Neural crest cell (in vitro differentiated cells): ENCODE measurements around the gene PATL2. TPM values are rescaled to one million over a fixed set of nuclear protein-coding genes. Genes with fewer than 3 reads are reported as not detected.
"Not testable (repeated sequence)": the region's sequence is repeated elsewhere in the genome, so short reads cannot be mapped to it uniquely, and the experiment has no call there.

Experiments
- DNase-seq: peaks from one replicate; pipeline ENCODE4 v3.0.0; 2021; ENCODE audit warnings: low read depth, mixed read lengths, low spot score
- H3K27ac Mint-ChIP-seq: one replicate; pipeline ENCODE4 v1.8.0; 2021; ENCODE audit warnings: mild to moderate bottlenecking, mixed read lengths; ENCODE audit not compliant: unreplicated experiment
- H3K27me3 Mint-ChIP-seq: 2 replicates; pipeline ENCODE4 v1.8.0; 2021; ENCODE audit warnings: low read depth, mild to moderate bottlenecking, mixed read lengths
- H3K36me3 Mint-ChIP-seq: 2 replicates; pipeline ENCODE4 v1.8.0; 2021; ENCODE audit warnings: low read depth, mild to moderate bottlenecking, mixed read lengths
- H3K4me1 Mint-ChIP-seq: 2 replicates; pipeline ENCODE4 v1.8.0; 2021; ENCODE audit warnings: mixed read lengths
- H3K4me3 Mint-ChIP-seq: one replicate; pipeline ENCODE4 v1.8.0; 2021; ENCODE audit warnings: mild to moderate bottlenecking, mixed read lengths
- H3K9me3 Mint-ChIP-seq: 2 replicates; pipeline ENCODE4 v1.8.0; 2021; ENCODE audit warnings: mixed read lengths
- total RNA-seq: library from RNA; stranded (reverse); gene quantifications from 2 replicates; pipeline ENCODE4 v1.2.1, GENCODE V29; 2021
- TF ChIP-seq, protein P1 (sequence below): fragments of 200-600 bp; sonication (generic); conservative IDR thresholded peaks from 2 replicates; pipeline ENCODE4 v1.5.0; 2021; ENCODE audit warnings: antibody characterized with exemption, mild to moderate bottlenecking

PATL2 gene
- total RNA-seq, 1 donor from 2014 or later, result 0.35 TPM

DNA sequence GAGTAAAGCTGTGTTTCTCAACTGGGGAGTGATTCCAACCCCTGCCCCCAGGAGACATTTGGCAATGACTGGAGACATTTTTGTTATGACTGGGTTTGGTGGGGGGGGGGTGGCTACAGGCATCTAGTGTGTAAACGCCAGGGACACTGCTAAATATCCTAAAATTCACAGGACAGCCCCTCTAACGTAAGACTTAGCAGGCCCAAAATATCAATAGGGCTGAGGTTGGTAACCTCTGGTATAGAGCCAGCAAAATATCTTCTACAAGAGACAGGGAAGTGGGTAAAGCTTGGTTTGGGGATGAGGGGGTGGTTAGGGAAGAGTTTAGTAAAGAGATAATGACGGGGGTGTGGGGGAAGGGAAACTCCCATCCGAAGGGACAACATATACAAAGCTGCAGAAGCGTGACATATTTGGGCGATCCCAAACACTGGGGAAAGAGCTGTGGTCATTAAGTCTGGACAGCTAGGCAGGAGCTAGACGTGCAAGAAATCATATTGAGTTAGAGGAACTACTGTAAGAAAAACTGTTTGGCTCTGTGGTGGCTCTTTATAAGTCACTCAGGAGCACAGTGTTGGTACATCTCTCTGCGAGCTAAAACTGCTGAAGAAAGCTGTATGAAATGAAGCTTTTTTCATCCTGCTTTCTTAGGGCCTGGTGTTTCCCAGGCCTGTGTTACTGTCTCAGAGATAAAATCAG, 24.5 kb upstream of the PATL2 start:
- Mint-ChIP-seq H3K27me3 (no peaks in the 10 kb centered on the region), H3K4me1 (peaks cover 8% of the 10 kb centered on the region), H3K27ac (peak overlapping the region; percentile 83), H3K9me3 (no peaks in the 10 kb centered on the region), H3K36me3 (peaks cover 2% of the 10 kb centered on the region), H3K4me3 (no peak overlapping the region)
- TF ChIP-seq, protein P1, sequence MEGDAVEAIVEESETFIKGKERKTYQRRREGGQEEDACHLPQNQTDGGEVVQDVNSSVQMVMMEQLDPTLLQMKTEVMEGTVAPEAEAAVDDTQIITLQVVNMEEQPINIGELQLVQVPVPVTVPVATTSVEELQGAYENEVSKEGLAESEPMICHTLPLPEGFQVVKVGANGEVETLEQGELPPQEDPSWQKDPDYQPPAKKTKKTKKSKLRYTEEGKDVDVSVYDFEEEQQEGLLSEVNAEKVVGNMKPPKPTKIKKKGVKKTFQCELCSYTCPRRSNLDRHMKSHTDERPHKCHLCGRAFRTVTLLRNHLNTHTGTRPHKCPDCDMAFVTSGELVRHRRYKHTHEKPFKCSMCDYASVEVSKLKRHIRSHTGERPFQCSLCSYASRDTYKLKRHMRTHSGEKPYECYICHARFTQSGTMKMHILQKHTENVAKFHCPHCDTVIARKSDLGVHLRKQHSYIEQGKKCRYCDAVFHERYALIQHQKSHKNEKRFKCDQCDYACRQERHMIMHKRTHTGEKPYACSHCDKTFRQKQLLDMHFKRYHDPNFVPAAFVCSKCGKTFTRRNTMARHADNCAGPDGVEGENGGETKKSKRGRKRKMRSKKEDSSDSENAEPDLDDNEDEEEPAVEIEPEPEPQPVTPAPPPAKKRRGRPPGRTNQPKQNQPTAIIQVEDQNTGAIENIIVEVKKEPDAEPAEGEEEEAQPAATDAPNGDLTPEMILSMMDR, result no peak
- DNase-seq, result no peak

DNA sequence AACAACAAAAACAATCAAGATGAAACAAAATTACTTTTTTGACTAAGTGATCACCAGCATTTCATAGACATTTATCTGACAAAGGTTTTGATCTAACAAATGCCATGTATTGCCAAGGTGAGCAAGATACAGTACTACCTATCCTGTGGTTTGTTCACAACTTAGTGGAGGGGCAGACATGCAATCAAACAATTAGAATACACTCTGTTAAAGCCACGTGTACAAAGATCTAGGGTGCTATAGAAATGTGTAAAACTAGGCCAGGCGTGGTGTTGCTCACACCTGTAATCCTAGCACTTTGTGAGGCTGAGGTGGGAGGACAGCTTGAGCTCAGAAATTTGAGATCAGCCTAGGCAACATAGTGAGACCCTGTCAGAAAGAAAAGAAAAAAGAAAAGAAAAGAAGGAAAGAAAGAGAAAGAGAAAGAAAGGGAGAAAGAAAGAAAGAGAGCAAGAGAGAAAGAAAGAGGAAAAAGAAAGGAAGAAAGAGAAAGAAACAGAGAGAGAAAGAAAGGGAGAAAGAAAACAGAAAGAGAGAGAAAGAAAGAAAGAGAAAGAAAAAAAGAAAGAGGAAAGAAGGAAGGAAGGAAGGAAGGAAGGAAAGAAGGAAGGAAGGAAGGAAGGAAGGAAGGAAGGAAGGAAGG, 23.8 kb upstream of the PATL2 start:
- DNase-seq, result no peak

DNA sequence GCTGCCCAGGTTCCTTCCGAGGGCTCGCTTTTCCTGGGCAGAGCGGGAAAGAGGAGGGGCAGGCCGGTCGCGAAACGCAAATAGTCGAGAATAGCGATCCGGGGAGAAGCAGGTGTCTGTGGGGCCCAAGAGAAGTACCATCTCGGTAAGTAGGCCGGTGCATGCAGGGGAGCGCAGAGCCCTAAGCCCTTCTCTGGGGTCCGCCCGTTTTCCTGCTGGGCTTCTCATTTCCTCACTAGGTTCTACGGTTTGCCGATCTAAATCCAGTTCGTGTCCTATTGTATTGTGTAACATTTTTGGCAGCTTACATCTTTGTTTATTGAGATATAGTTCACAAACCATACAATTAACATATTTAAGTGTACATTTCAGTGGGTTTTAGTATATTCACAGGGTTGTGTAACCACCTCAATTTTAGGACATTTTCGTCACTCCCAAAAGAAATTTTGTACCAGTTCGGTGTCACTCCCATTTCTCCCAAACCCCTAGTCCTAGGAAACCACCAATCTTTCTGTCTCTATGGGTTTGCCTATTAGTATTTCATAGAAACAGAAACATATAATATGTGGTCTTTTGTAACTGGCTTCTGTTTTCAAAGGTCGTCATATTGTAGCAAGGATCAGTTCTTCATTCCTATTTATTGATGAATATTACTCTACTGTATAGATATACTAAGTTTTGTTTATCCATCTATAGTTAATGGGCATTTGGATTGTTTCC, 18.4 kb upstream of the PATL2 start:
- Mint-ChIP-seq H3K4me1 (peaks cover 28% of the 10 kb centered on the region), H3K27ac (peak overlapping the region; percentile 92), H3K36me3 (no peaks in the 10 kb centered on the region), H3K9me3 (no peaks in the 10 kb centered on the region), H3K27me3 (no peaks in the 10 kb centered on the region), H3K4me3 (peak overlapping the region; percentile 98)
- no peak for DNase-seq
- TF ChIP-seq, protein P1, result no peak

More for the DNA sequence above, 23.8 kb upstream of the PATL2 start:
- peaks cover 2% of the 10 kb centered on the region for H3K36me3 Mint-ChIP-seq
- no peaks in the 10 kb centered on the region for H3K27me3 Mint-ChIP-seq
- H3K9me3 Mint-ChIP-seq, result no peaks in the 10 kb centered on the region
- H3K4me1 Mint-ChIP-seq, result peaks cover 15% of the 10 kb centered on the region
- no peak overlapping the region for H3K4me3 Mint-ChIP-seq
- H3K27ac Mint-ChIP-seq, result no peak overlapping the region
- TF ChIP-seq, protein P1, result no peak

DNA sequence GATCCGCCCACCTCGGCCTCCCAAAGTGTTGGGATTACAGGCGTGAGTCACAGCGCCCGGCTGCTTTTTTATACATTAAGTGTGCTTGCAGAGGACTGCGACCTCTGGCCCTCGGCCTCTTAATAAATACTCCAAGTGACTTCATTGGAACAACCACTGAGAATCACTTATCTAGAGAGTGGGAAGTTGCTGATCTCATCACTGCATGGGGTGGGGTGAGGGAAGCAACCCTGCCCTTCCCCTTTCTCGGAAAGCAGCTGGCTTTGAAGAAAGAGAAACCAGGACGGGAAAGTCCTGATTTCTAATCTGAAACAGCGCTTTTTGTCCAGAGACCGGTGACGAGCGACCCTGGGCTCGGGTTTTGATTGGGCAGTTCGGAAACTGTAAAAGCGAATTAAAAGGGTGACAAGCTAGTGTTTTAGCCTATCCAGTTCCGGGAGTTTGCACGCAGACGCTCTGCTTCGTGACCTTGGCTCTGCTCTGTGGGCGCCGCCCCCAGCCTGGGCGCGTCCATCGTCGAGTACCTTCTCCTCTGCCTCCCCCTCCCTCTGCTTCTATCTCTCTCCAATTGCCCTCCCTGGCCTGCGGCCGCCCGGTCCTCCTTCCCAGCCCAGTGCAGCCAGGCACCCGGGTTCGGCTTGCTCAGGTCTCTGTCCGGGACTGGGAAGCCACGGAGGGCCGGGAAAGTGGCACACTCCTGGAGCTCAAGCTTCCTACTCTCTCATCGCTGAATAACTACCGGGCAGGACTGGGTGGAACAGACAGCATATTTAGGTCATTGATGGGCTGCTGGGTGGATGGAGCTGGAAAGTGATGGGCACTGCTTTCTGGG, 17.7 kb upstream of the PATL2 start:
- Mint-ChIP-seq H3K4me1 (peaks cover 28% of the 10 kb centered on the region), H3K27ac (peak overlapping the region; percentile 92), H3K36me3 (no peaks in the 10 kb centered on the region), H3K9me3 (no peaks in the 10 kb centered on the region), H3K4me3 (peak overlapping the region; percentile 98), H3K27me3 (no peaks in the 10 kb centered on the region)
- TF ChIP-seq, protein P1, result no peak
- DNase-seq, result peak; percentile 78

DNA sequence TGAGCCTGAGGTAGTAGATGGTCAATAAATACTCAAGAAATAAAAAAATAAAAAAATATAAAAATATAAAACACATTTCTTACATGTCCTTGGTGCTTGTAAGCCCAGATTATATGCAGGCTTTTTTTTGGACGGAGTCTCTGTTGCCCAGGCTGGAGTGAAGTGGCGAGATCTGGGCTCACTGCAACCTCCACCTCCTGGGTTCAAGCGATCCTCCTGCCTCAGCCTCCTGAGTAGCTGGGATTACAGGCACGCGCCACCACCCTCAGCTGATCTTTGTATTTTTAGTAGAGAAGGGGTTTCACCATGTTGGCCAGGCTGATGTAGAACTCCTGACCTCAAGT, 17.1 kb upstream of the PATL2 start:
- peak overlapping the region; percentile 98 for H3K4me3 Mint-ChIP-seq
- H3K27me3 Mint-ChIP-seq, H3K9me3 Mint-ChIP-seq, DNase-seq, H3K36me3 Mint-ChIP-seq: not testable (repeated sequence)
- peaks cover 28% of the 10 kb centered on the region for H3K4me1 Mint-ChIP-seq
- peak overlapping the region; percentile 85 for H3K27ac Mint-ChIP-seq
